Prostate gland (tissue), 2 donors: ENCODE results near the gene SEZ6L2. TPM values are rescaled to one million over a fixed set of nuclear protein-coding genes. Genes with fewer than 3 reads are reported as not detected.

Experiments
- DNase-seq: peaks from one replicate; pipeline ENCODE4 v3.0.0-alpha.2; 2019; ENCODE audit warnings: low spot score
- H3K27ac ChIP-seq, 2 donors: fragments of 200-600 bp; sonication (generic); 2 replicates each; pipeline ENCODE4 v1.5.1; 2017 to 2019
- H3K27me3 ChIP-seq: fragments of 200-600 bp; sonication (generic); replicated peaks from 2 replicates; pipeline ENCODE4 v1.5.1; 2019; ENCODE audit not compliant: insufficient read depth
- H3K36me3 ChIP-seq, 2 donors: fragments of 200-600 bp; sonication (generic); 1 replicate in 1 of 2; 2 replicates in 1 of 2; pipeline versions ENCODE4 v1.5.1 to v1.8.1; 2017 to 2019
- H3K4me1 ChIP-seq: fragments of 200-600 bp; sonication (generic); replicated peaks from 2 replicates; pipeline ENCODE4 v1.5.1; 2019
- H3K4me3 ChIP-seq, 2 donors: fragments of 200-600 bp; sonication (generic); 2 replicates each; pipeline ENCODE4 v1.5.1; 2017 to 2019
- H3K9me3 ChIP-seq: fragments of 200-600 bp; sonication (generic); 2 replicates; pipeline ENCODE4 v1.5.1; 2017
- CTCF ChIP-seq, 4 experiments: fragments of 200-600 bp in 2 of 4; fragments of 450-650 bp in 2 of 4; sonication (generic) in 2 of 4; IDR thresholded peaks; 1 replicate in 3 of 4; 2 replicates in 1 of 4; pipeline ENCODE4 v1.5.1; 2016 to 2019; ENCODE audit warnings: antibody characterized with exemption in 4 of 4, mild to moderate bottlenecking in 2 of 4, moderate library complexity in 2 of 4
- POLR2A ChIP-seq: fragments of 450-650 bp; IDR thresholded peaks from one replicate; pipeline ENCODE4 v1.6.1; 2016; ENCODE audit warnings: antibody characterized with exemption, mild to moderate bottlenecking
- POLR2AphosphoS5 ChIP-seq: sonication (generic); formaldehyde crosslinking; IDR thresholded peaks from one replicate; pipeline ENCODE4 v1.6.1; 2017; ENCODE audit warnings: antibody characterized with exemption
- WGBS: methylation state at CpG from one replicate; pipeline ENCODE4 v1.1.5; 2018; 5-methylcytosine and 5-hydroxymethylcytosine counted together
- intact Hi-C: fragments of 100-400 bp; cut with DNase I; formaldehyde crosslinking; loops from one replicate; pipeline ENCODE4 v1.14.2; 2022
- total RNA-seq, 2 donors: library from RNA; depleted of rRNA; stranded (reverse); fragments of >200 nt; gene quantifications; one replicate each; pipeline ENCODE4 v1.1.0, GENCODE V29; 2016

The SEZ6L2 gene
- total RNA-seq, 2 donors from 2014 or later = 60.7 to 62.9 TPM

DNA sequence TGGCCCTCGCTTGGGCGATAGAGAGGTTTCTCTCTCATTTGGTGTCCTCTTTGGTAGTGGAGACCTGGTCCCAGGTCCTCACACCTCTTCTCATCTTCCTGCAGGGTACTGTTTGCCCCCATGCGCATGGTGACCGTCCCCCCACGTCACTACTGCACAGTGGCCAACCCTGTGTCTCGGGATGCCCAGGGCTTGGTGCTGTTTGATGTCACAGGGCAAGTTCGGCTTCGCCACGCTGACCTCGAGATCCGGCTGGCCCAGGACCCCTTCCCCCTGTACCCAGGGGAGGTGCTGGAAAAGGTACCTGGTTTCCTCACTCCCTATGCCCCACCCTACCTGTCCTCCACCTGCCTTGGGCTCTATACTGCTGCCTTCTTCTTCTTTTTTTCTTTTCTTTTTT, 68.6 kb downstream of the SEZ6L2 start:
- H3K27me3 ChIP-seq = no peaks in the 10 kb centered on the region
- TF ChIP-seq CTCF (IDR thresholded peaks at IDR 0.05) (no peak), POLR2A (no peak), POLR2AphosphoS5 (no peak)
- 98% methylated on average over 11 of the region's 11 CpGs for WGBS
- no peak for DNase-seq
- H3K4me1 ChIP-seq = no peaks in the 10 kb centered on the region
- H3K4me3 ChIP-seq = no peak overlapping the region
- H3K27ac ChIP-seq = no peak overlapping the region
- peaks cover 6 to 13% of the 10 kb centered on the region in 2 donors for H3K36me3 ChIP-seq
- intact Hi-C loops = no loop called here
- H3K9me3 ChIP-seq = no peaks in the 10 kb centered on the region

- Histone ChIP-seq H3K36me3 (no peaks in the 10 kb centered on the region), H3K9me3 (no peaks in the 10 kb centered on the region), H3K4me1 (peaks cover 12% of the 10 kb centered on the region), H3K27ac (no peak overlapping the region), H3K4me3 (no peak overlapping the region), H3K27me3 (no peaks in the 10 kb centered on the region)
- TF ChIP-seq POLR2A = no peak
- no peak for TF ChIP-seq POLR2AphosphoS5
- no peak for TF ChIP-seq CTCF (IDR thresholded peaks at IDR 0.05)
- 96% methylated on average over 8 of the region's 8 CpGs for WGBS
- DNase-seq = no peak
- intact Hi-C loops = loop anchor here (10.0 kb wide), 1 partner anchor 138 kb away; the partner anchor contains the start of gene TMEM219
Measured at GRCh38 chr16:29826342-29826695, 73.0 kb downstream of the SEZ6L2 start.

GRCh38 chr16:29825145-29826044, 74.0 kb downstream of the SEZ6L2 start:
- peak overlapping the region; percentile 45 to 54 for H3K27ac ChIP-seq
- no peaks in the 10 kb centered on the region for H3K9me3 ChIP-seq
- intact Hi-C loops = loop anchor here (10.0 kb wide), 1 partner anchor 139 kb away; the partner anchor contains the start of gene TMEM219
- DNase-seq = no peak
- WGBS = 52% methylated on average over 10 of the region's 10 CpGs
- H3K27me3 ChIP-seq = no peaks in the 10 kb centered on the region
- no peak for TF ChIP-seq POLR2A
- no peak for TF ChIP-seq POLR2AphosphoS5
- TF ChIP-seq CTCF (IDR thresholded peaks at IDR 0.05) = no peak
- H3K4me3 ChIP-seq = no peak overlapping the region
- peaks cover 12% of the 10 kb centered on the region for H3K4me1 ChIP-seq
- H3K36me3 ChIP-seq = no peaks in the 10 kb centered on the region

DNA sequence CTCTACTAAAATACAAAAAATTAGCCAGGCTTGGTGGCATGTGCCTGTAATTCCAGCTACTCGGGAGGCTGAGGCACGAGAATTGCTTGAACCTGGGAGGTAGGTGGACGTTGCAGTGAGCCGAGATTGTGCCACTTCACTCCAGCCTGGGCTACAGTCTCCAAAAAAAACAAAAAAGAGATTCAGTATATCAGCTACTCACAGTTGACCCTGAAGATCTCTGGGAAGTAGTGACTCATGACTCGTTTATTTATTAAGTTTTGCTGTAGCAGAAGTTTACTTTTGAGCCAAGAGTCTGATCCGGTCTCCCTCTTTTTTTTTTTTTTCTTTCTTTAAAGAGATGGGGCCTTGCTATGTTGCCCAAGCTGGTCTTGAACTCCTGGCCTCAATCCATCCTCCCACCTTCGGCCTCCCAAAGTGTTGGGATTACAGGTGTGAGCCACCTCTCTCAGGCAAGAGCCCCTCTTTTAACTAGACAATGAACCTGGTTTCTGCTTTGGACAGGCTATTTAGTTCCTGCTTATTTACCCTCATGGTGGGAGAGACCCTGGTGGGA, 74.7 kb downstream of the SEZ6L2 start:
- no peak for DNase-seq
- Histone ChIP-seq H3K27ac (peak overlapping the region; percentile 54), H3K27me3 (no peaks in the 10 kb centered on the region), H3K9me3 (no peaks in the 10 kb centered on the region), H3K36me3 (no peaks in the 10 kb centered on the region), H3K4me3 (no peak overlapping the region), H3K4me1 (peaks cover 12% of the 10 kb centered on the region)
- intact Hi-C loops = loop anchor here (10.0 kb wide), 1 partner anchor 140 kb away; the partner anchor contains the start of gene TMEM219
- TF ChIP-seq CTCF (IDR thresholded peaks at IDR 0.05) = no peak
- TF ChIP-seq POLR2A = no peak
- no peak for TF ChIP-seq POLR2AphosphoS5
- 48% methylated on average over 7 of the region's 7 CpGs for WGBS
